Fibroblast of mammary gland (primary cell): ENCODE data around the gene ARHGEF17.

Experiments used
- DNase-seq: peaks from one replicate; pipeline ENCODE4 v3.0.0-alpha.2; 2010; ENCODE audit warnings: low read depth
- H3K4me3 ChIP-seq: 2 replicates; pipeline ENCODE4 v1.5.1; 2011; ENCODE audit warnings: low read depth, mild to moderate bottlenecking, low read length, moderate library complexity; ENCODE audit not compliant: control insufficient read depth
- TF ChIP-seq, protein P1 (sequence below): conservative IDR thresholded peaks from 2 replicates; pipeline ENCODE4 v1.5.1; 2011; ENCODE audit warnings: low read depth, low read length, inconsistent platforms; ENCODE audit not compliant: control insufficient read depth, insufficient read depth

ARHGEF17 gene

DNA sequence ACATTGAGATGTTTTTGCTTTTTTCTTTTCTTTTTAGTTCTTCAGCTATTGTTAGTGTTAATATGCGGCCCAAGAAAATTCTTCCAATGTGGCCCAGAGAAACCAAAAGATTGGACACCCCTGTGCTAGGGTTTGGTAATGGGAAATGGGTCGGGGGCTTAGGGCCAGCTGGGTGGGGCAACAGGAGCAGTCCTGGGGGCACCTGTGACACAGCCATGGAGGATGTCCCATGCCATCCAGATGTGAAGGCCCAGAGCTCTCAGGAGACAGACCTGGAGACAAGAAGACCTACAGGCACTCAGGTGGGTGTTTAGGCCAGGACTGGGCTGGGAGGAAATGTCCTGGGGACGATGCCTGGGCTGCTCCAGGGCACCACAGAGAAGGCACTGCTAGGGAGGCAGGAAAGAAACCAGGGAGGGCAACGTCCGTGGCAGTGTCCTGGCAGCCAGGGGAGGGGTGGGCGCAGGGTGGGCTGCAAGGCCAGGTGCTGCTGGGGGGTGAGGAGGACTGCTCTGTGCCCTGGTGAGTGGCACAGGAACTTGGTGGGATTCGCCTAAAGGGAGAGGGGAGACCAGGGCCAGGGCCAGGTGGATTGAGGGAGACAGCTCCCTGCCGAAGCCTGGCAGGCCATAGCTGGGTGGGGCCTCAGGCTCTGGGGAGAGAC lies 89.5 kb downstream of the ARHGEF17 start:
- TF ChIP-seq, protein P1, sequence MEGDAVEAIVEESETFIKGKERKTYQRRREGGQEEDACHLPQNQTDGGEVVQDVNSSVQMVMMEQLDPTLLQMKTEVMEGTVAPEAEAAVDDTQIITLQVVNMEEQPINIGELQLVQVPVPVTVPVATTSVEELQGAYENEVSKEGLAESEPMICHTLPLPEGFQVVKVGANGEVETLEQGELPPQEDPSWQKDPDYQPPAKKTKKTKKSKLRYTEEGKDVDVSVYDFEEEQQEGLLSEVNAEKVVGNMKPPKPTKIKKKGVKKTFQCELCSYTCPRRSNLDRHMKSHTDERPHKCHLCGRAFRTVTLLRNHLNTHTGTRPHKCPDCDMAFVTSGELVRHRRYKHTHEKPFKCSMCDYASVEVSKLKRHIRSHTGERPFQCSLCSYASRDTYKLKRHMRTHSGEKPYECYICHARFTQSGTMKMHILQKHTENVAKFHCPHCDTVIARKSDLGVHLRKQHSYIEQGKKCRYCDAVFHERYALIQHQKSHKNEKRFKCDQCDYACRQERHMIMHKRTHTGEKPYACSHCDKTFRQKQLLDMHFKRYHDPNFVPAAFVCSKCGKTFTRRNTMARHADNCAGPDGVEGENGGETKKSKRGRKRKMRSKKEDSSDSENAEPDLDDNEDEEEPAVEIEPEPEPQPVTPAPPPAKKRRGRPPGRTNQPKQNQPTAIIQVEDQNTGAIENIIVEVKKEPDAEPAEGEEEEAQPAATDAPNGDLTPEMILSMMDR: no peak
- H3K4me3 ChIP-seq: no peak overlapping the region
- no peak for DNase-seq

DNA sequence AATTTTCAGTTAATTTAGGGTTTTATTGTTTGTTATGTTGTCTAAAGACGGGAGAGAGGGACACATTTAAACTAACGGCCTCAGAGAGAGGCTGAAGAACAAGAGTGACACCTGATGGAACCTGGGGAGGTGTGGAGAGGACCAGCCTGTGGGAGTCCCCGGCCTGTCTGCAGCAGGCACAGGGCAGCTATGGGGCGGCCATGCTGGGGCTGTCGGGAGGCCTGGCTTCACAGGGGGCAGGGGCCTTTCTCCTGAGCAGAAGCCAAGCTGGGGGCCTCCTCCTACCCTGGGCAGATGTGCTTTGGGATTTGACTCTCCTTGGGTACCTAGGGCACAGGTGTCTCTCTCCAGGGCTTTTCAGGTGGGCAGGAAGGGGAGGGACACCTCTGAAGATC lies 90.1 kb downstream of the ARHGEF17 start:
- TF ChIP-seq, protein P1: no peak
- no peak for DNase-seq
- no peak overlapping the region for H3K4me3 ChIP-seq

DNA sequence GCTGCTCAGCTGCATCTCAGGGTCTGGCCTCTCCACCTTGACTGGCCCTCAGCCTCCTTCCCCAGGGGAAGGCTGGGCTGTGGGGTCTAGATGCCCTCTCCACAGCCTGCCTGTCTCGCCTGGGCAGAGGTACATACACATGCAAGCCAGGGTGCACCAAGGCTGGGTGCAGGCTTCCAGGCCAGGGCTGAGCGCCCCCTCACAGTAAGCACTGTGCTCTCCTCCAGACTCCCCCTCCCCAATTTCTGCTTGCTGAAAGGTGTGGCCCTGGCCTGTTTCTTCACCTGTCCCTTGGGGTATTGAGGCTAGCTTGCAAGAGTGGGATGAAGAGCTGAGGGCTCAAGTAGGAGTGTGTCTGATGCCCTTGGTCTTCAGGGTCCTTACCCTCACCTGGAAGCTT lies 90.6 kb downstream of the ARHGEF17 start:
- no peak for DNase-seq
- TF ChIP-seq, protein P1: no peak
- no peak overlapping the region for H3K4me3 ChIP-seq

DNA sequence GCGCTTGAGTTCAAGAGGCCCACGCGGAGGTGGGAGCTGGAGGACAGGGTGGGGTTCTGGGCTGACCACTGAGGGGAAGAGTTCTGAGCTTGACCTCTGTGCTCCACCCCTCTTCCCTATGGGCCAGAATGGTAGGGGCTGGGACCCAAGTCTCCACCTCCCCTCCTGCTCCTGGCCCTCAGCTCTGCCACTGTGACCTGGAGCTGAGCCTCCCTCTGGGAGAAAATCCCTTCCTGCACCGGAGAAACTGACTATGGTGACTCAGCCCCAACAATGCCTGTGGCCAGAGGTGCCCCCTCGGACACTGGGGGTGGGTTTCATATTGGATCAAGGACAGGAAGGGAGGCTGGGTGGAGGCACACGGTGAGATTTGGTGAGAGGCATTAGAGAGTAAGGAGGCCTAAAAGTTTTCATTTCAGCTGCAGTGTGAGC lies 91.1 kb downstream of the ARHGEF17 start:
- H3K4me3 ChIP-seq: no peak overlapping the region

DNA sequence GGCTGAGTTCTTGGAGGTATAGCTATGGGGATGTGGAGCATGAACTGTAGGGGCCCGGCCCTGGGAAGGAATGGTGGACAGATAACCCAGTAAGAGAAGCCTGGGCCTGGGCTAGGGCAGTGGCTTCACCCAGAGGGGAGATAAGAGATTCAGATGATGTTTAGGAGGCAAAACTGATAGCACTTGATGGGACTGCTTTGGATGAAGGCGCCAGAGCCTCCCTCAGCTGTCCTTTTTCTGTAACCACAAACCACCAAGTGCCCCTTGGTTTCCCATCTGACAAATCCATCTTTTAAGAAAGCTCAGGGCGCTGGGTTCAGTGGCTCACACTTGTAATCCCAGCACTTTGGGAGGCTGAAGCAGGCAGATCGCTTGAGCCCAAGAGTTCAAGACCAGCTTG lies 91.6 kb downstream of the ARHGEF17 start:
- TF ChIP-seq, protein P1: no peak
- H3K4me3 ChIP-seq: no peak overlapping the region
- no peak for DNase-seq

More for the DNA sequence above, 91.1 kb downstream of the ARHGEF17 start:
- DNase-seq: peak; percentile 20
- TF ChIP-seq, protein P1: no peak

DNA sequence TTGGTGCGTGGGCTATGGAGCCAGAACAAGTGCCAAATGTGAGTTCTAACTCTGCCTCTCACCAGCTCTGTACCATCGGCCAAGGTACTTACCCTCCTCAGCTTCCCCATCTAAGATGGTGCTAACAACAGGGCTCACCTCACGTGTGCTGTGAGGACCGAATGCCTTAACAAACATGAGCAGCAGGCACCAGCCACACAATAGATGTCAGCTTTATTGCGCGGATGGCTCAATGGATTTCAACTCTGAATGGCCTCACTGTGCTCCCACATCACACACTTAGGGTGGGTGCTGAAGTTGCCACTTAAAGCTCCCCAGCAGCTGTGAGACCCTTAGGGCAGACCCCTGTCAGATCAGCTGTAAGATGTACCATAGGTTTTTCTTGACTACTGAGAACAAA lies 92.2 kb downstream of the ARHGEF17 start:
- TF ChIP-seq, protein P1: no peak
- H3K4me3 ChIP-seq: no peak overlapping the region
- no peak for DNase-seq
